DMS 273 (cell line): ENCODE data around the gene PCBP4.

Source experiments
- DNase-seq: peaks from one replicate; lab custom pipeline; 2025; ENCODE audit not compliant: unreplicated experiment; lab: John Stamatoyannopoulos, UW

Gene PCBP4

DNA sequence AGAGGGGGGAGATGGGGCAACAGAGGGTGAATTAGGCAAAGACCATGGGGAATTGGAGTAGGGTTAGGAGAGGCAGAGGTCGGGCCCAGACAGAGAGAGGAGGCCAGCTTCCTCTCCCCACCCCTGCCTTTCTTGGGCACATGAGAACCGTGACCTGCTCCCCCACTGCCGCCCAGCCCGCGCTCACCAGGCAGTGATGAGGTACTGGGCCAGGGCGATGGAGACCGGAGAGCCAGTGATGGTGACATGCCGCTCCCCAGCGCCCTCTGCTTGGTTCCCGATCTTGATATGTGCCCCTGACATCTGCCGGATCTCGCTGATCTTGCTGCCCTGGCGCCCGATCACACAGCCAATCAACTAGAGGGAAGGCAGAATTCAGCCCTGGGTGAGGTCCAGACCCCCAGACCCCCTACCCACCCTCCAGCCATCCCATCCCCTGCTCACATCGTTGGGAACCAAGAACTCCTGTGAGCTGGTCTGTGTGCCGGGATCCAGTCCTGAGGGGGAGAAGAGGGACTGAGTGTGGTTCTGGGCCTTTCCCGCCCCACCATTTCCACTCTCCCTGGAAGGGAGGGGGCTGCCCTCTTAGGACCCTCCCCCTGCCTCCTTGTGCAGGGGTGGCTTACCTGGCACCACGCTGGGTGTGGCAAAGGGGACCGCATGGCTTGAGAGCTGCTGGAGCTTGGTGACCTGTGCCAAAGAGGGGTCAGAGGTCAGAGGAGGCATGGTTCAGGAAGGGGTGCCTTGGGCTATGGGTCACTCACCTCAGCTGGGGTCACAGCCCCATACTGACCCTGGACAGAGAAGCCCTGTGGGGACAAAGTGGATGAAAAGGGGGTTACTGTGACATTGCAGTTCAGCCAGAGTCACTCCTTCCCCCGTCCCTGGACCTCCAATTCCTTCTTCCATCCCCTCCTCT, 8.4 kb downstream of the PCBP4 start:
- DNase-seq: no peak

DNA sequence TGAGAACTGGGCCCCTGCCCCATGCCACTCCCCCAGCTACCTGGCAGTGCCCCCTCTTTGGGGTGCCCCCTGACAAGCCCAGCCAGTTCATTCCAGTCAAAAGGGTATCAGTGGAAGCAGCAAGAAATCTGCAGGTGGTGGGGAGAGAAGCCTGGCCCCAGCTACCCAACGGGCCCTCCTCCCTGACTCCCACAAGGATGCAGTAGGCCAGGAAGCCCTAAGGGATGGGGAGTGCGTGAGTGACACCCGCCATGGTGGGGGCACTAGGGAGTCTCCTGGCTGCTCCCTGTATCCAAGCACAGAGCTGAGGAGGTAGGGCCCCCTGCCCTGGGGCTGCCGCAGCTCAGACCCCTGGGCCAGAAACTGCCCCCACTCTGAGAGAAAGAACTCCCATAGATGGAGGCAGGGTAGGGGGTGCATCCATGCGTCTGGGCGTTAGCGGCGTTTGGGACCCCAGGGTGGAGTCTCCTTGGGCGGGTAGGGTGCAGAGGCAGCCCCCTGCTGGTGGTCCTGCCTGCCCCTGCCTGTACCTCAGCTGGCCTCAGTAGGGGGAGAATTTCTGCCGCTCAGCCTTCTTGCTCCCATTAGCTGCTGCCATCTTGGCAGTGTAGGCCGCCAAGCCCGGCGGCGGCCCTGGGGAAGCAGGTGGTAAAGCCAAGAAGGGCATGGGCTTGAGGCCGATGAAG, 9.6 kb downstream of the PCBP4 start:
- DNase-seq: no peak

DNA sequence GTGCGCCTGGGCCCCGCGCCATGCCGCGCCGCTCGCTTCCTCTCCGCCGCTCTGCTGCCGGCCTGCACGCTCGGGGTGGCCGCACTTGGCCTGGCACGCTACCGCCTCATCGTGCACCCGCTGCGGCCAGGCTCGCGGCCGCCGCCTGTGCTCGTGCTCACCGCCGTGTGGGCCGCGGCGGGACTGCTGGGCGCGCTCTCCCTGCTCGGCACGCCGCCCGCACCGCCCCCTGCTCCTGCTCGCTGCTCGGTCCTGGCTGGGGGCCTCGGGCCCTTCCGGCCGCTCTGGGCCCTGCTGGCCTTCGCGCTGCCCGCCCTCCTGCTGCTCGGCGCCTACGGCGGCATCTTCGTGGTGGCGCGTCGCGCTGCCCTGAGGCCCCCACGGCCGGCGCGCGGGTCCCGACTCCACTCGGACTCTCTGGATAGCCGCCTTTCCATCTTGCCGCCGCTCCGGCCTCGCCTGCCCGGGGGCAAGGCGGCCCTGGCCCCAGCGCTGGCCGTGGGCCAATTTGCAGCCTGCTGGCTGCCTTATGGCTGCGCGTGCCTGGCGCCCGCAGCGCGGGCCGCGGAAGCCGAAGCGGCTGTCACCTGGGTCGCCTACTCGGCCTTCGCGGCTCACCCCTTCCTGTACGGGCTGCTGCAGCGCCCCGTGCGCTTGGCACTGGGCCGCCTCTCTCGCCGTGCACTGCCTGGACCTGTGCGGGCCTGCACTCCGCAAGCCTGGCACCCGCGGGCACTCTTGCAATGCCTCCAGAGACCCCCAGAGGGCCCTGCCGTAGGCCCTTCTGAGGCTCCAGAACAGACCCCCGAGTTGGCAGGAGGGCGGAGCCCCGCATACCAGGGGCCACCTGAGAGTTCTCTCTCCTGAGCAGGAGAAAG, 11.1 kb downstream of the PCBP4 start:
- DNase-seq: peak; percentile 11

DNA sequence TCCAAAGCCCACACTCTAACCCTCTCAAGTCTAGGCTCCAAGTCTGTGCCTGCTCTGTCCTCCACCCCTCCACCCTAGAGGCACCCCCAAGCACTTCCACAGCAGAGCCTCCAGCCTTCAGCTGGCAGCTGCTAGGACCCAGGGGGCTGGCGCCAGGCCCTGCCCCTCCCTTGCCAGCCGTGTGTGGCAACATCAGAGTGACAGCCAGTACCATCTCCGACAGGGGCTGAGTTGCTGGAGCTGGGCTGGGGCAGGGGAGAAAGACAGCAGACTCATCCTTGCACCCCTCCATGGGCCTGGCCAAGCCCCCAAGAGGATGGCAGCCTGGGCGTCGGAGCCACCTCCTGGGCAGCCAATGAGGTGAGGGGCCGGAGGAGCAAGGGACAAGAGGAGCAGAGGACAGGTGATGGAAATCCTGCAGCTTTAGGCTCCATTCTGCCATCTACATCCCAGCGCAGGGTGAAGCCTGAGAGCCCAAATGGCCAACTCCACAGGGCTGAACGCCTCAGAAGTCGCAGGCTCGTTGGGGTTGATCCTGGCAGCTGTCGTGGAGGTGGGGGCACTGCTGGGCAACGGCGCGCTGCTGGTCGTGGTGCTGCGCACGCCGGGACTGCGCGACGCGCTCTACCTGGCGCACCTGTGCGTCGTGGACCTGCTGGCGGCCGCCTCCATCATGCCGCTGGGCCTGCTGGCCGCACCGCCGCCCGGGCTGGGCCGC, 11.9 kb downstream of the PCBP4 start, which contains the start of gene GPR62:
Gene GPR62 (plus strand): TSS at position 207 of the 718 bp plus-strand sequence. CDS start 272 bp downstream, at position 479.
- DNase-seq: peak; percentile 46

DNA sequence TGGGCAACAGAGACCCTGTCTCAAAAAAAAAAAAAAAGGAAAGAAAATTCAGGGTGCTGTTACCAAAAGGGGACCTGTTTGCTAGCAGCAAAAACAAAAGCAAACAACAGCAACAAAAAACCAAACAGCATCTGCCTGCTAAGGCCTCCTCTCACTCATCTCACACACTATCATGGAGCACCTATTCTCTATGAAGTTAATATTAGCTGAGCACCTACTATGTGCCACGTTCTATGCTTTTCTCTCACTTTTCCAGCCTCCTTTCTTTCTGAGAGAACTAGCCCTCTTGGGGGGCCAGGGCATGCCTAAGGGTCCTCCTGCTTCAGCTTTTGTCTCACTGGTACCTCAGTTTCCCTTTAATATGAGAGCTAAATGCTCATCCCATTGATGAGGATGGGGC, 12.5 kb downstream of the PCBP4 start:
- no peak for DNase-seq

DNA sequence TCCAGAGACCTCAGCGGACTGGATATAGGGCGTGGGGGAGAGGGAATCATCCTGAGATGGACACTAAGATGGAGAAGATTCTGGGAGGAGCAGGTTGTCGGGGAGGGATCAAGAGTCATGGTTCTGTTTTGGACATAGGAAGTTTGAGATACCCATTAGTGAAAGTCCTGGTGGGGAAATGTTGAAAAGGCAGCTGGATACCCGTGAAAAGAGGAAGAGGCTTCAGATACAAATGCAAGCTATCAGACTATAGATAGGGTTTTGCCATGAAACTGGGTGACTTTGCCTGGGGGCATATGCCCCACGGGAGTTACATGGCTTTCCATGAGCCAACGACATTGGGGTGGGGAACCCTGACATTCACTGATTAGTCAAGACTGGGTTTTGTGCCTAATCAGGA, 13.1 kb downstream of the PCBP4 start:
- no peak for DNase-seq

DNA sequence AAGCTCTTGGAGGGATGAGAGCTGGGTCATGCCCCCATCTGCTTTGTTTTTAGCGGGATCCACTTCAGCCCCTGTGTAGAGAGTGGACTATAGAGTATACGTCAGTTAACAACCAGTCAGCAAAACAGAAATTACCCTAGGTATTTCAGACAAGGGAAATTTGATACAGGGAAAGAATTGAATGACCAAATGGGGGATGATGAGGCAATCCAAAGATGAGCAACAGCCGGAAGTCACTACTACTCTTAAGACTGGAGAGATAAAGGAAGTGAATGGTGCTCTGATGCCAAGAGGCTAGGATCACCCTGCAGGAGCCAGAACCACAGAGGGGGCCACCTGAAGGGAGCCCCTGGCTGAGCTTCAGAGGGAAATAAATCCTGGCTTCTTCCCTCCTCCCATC, 13.8 kb downstream of the PCBP4 start:
- DNase-seq: peak; percentile 26

DNA sequence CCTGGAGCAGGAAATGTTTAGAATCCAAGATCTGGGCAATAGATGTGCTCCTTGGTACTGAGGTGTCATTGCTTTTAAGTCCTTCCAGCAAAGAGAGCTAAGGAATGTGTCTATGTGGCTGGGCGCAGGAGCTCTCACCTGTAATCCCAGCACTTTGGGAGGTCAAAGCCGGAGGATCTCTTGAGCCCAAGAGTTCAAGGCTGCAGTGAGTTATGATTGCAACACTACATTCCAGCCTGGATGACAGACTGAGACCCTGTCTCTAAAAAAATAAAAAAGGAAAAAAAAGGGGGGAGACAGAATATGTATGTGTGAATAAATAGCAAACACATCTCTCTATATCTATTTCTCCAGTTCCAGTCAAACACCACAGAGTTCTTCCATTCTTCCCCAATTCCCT, 16.4 kb downstream of the PCBP4 start:
- no peak for DNase-seq

DNA sequence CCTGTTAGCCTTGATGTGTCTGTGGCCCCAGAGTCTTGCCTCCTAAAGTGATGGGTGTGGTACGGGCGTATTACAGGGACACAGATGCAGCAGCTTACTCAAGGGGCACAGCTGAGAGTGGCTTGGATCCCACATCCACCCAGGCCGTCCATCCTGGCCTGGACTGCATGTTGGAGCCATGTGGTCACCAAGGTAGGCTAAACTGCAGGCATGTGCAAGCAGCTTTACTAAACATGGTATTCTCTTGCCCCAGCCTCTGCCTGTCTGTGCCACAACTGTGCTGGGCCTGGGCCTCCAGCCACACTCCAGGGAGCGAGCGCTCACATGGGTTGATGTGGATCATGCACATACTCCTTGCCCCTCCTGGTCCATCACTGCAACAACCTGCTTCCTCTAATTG, 18.1 kb downstream of the PCBP4 start:
- DNase-seq: no peak

DNA sequence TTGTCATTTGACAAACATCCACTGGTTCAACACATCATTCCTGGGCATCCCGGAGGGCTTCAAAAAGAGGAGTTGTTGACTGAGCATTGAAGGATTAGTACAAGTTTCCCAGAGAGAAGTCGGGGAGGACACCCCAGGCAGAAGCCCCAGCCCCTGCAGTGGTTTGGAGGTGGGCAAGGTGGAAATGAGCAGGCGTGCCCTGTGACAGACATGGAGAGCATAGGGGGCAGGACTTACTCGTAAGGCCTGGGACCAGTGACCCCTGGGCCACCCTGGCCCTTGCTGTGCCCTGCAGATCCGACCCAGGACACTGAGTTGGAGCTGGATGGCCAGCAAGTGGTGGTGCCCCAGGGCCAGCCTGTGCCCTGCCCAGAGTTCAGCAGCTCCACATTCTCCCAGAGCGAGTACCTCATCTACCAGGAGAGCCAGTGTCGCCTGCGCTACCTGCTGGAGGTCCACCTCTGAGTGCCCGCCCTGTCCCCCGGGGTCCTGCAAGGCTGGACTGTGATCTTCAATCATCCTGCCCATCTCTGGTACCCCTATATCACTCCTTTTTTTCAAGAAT, 19.2 kb downstream of the PCBP4 start:
- no peak for DNase-seq

DNA sequence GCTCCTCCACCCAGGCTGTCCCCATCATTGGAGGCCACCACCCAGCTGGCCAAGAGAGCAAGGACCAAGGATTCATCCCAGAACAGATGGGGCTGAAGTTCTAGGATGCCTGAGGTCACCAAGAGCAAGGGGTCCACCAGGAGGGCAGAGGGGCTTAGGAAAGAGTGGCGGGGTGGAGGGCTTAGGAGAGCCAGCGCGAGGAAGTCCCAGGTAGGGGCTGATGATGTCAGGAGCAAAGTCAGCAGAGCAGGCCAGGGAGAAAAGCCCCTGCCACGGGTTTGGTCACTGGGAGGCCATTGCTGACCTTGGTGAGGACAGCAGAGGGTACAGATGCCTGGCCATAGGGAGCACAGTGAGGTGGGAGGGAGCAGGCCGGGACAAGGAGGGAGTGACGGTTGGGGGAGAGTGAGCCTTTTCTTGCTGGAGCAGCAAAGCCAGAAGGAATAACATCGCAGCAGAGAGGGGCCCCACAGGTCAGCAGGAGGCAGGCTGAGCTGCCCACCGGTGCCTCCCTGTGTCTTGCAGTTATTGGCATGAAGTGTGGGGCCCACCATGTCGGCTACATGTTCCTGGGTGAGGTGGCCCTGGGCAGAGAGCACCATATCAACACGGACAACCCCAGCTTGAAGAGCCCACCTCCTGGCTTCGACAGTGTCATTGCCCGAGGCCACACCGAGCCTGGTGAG, 19.9 kb downstream of the PCBP4 start:
- DNase-seq: no peak

DNA sequence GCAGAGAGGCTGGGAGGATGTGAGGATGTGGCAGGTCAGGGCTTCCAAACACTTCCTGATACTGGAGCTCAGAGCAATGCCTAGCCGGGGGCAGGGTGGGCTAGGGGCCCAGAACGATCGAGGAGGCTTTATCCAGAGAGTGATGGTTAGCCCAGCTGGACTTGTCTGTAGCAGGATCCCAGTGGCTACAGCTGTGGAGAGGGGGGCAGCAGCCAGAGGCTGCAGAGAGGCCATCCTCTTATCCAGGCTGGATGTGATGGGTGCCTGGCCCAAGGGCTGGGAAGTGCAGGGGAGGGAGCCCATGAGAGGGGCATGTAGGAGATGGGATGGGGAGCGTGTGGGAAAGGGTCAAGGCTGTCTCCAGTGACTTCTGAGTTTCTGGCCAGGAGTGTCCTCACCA, 20.5 kb downstream of the PCBP4 start:
- no peak for DNase-seq

DNA sequence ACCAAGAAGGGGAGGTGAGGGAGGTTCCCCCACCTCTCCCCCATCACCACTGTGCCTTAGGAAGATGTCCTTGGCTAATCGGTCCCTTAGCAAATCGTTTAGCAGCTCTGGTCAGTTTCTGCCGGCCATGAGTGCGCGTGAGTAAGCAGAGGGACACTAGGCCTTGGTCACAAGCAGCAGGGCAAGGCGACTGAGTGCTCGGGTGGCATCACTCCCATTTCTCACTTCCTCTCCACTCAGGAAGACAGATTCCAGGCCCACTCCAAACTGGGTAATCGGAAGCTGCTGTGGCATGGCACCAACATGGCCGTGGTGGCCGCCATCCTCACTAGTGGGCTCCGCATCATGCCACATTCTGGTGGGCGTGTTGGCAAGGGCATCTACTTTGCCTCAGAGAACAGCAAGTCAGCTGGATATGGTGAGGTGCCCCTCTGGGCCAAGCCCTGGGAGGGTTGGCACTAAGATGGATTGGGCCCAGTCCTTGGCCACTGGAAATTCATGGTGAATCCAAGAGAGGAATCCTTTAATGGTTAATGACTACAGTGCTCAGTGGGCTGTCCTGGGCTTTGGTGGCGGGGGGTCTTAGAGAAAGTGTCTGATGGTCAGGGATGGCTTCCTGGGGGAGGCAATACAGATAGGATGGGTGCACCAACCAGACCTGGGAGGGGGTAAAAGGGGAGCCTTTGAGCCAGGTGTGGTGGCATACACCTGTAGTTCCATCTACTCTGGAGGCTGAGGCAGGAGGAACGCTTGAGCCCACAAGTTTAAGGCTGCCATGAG, 21.1 kb downstream of the PCBP4 start:
- no peak for DNase-seq

DNA sequence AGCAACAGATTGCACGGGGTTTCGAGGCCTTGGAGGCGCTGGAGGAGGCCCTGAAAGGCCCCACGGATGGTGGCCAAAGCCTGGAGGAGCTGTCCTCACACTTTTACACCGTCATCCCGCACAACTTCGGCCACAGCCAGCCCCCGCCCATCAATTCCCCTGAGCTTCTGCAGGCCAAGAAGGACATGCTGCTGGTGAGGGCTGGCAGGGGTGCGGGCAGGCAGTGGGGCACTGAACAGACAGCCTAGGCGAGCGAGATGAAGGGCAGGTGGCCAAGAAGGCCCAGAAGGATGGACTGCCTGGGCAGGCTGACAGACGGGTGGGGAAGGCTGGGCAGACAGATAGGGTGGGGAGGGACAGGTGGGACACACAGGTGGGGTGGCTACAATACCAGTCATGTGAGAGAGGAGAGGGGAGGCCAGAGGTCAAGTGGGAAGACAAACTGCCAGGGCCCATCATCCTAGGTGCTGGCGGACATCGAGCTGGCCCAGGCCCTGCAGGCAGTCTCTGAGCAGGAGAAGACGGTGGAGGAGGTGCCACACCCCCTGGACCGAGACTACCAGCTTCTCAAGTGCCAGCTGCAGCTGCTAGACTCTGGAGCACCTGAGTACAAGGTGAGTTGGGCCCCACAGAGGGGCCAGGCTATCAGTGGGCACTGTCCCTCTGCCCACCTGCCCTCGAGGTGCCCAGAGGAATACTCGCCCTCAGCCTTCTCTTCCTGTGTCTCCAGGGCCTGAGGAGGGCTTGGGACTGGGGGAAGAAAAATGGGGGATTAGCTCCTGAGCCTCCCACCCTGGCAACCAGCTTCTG, 22.0 kb downstream of the PCBP4 start:
- DNase-seq: no peak

DNA sequence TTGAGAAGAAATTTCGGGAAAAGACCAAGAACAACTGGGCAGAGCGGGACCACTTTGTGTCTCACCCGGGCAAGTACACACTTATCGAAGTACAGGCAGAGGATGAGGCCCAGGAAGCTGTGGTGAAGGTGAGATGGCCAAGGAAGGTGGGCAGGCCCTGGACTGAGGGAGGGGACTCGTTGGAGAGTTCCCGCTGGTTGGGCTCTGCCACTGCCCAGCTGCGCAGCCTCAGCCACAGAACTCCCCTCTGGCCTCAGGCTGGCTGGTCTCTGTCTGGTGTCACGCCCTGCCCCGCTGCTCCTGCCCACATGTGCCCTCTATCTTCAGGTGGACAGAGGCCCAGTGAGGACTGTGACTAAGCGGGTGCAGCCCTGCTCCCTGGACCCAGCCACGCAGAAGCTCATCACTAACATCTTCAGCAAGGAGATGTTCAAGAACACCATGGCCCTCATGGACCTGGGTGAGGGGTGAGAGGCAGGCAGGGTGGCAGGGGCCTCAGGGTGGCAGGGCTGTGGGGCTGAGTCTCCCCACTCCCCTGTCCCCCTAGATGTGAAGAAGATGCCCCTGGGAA, 22.7 kb downstream of the PCBP4 start:
- no peak for DNase-seq

DNA sequence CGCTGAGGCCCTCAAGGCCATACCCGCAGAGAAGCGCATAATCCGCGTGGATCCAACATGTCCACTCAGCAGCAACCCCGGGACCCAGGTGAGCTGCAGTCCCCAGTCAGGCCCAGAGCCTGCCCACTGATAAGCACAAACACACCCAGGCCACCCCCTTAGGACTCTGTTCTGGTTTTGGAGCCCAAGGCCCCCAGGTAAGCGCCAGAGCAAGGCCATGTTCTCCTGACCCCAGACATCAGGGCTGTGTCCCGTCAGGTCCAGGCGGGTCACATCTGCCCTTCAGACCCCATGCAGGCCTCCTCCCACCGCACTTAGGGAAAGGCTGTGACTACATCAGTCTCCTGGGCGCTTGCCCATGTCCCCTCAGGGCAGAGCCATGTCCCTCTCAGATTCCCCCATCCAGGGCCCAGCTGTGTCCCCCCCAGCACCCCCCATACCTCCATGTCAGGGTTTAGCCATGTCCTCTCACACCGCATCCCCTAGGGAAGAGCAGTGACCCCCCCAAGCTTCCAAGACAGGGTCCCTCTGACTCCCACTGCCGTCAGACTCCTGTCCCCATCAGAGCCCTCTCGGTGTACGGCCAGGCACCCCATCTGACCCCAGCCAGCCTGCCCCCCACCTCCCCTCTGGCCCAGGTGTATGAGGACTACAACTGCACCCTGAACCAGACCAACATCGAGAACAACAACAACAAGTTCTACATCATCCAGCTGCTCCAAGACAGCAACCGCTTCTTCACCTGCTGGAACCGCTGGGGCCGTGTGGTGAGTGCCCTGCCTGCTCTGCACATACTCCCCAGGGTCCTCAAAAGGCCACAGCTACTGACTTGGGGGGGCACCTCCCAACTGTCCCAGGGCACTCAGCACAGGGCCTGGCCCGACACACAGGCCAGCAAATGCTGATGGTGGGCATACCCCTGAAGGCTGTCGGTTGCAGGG, 23.5 kb downstream of the PCBP4 start:
- no peak for DNase-seq
